ENCODE measurements around the gene PLOD1. TPM values are rescaled to one million over a fixed set of nuclear protein-coding genes. Genes with fewer than 3 reads are reported as not detected.
A peak's percentile ranks its signal among the peaks of the same experiment; 100 is the strongest.
"Not testable (repeated sequence)": the region's sequence is repeated elsewhere in the genome, so short reads cannot be mapped to it uniquely, and the experiment has no call there.

Gene PLOD1
- total RNA-seq = 10 to 100 TPM; 18.1 to 36.1 TPM

- H3K4me3 Mint-ChIP-seq = peak within 1 kb of the TSS; percentile 73
- H3K36me3 Mint-ChIP-seq (ENCODE audit: low read depth) = no peaks in the 10 kb centered on the region
- H3K9me3 Mint-ChIP-seq = no peaks in the 10 kb centered on the region
- no peaks in the 10 kb centered on the region for H3K4me1 Mint-ChIP-seq
- no peaks in the 10 kb centered on the region for H3K27me3 Mint-ChIP-seq
- ATAC-seq (replicated peaks) = peak; percentile 100
- H3K27ac Mint-ChIP-seq = no peak within 1 kb of the TSS
Observed at GRCh38 chr1:11934302-11935056, at the start of gene PLOD1. PLOD1 (plus strand) TSS chr1:11934717; CDS start chr1:11934780, 63 bp downstream.

GRCh38 chr1:11885916-11886315 lies 48.6 kb upstream of the PLOD1 start:
- peaks cover 16% of the 10 kb centered on the region for H3K27me3 Mint-ChIP-seq
- H3K4me1 Mint-ChIP-seq = no peaks in the 10 kb centered on the region
- H3K4me3 Mint-ChIP-seq = no peak overlapping the region
- no peaks in the 10 kb centered on the region for H3K36me3 Mint-ChIP-seq (ENCODE audit: low read depth)
- no peak for ATAC-seq (replicated peaks)
- H3K9me3 Mint-ChIP-seq = no peaks in the 10 kb centered on the region
- H3K27ac Mint-ChIP-seq = no peak overlapping the region

- H3K27me3 Mint-ChIP-seq = peaks cover 7% of the 10 kb centered on the region
- ATAC-seq (replicated peaks) = no peak
Observed at GRCh38 chr1:11886986-11887665, 47.4 kb upstream of the PLOD1 start.

GRCh38 chr1:11887666-11888007 lies 46.9 kb upstream of the PLOD1 start:
- Mint-ChIP-seq H3K9me3 (no peaks in the 10 kb centered on the region), H3K27me3 (peaks cover 5% of the 10 kb centered on the region)
- ATAC-seq (replicated peaks) = no peak

More at GRCh38 chr1:11886986-11887665, 47.4 kb upstream of the PLOD1 start:
- H3K4me1 Mint-ChIP-seq = no peaks in the 10 kb centered on the region
- H3K36me3 Mint-ChIP-seq (ENCODE audit: low read depth) = no peaks in the 10 kb centered on the region
- H3K9me3 Mint-ChIP-seq = no peaks in the 10 kb centered on the region
- H3K27ac Mint-ChIP-seq = no peak overlapping the region
- H3K4me3 Mint-ChIP-seq = no peak overlapping the region

GRCh38 chr1:11888206-11888876 lies 46.2 kb upstream of the PLOD1 start:
- no peaks in the 10 kb centered on the region for H3K4me1 Mint-ChIP-seq
- H3K4me3 Mint-ChIP-seq = no peak overlapping the region
- no peak overlapping the region for H3K27ac Mint-ChIP-seq
- H3K36me3 Mint-ChIP-seq (ENCODE audit: low read depth) = no peaks in the 10 kb centered on the region
- H3K9me3 Mint-ChIP-seq = no peaks in the 10 kb centered on the region
- no peak for ATAC-seq (replicated peaks)
- H3K27me3 Mint-ChIP-seq = no peaks in the 10 kb centered on the region

More at GRCh38 chr1:11887666-11888007, 46.9 kb upstream of the PLOD1 start:
- no peak overlapping the region for H3K4me3 Mint-ChIP-seq
- no peak overlapping the region for H3K27ac Mint-ChIP-seq
- no peaks in the 10 kb centered on the region for H3K4me1 Mint-ChIP-seq
- H3K36me3 Mint-ChIP-seq (ENCODE audit: low read depth) = no peaks in the 10 kb centered on the region

- Mint-ChIP-seq H3K4me1 (no peaks in the 10 kb centered on the region), H3K4me3 (no peak overlapping the region), H3K36me3 (ENCODE audit: low read depth) (no peaks in the 10 kb centered on the region), H3K9me3 (no peaks in the 10 kb centered on the region), H3K27ac (no peak overlapping the region), H3K27me3 (peaks cover under 1% of the 10 kb centered on the region)
- ATAC-seq (replicated peaks) = no peak
Observed at GRCh38 chr1:11888877-11889208, 45.7 kb upstream of the PLOD1 start.

GRCh38 chr1:11891433-11892186 lies 42.9 kb upstream of the PLOD1 start:
- no peak for ATAC-seq (replicated peaks)
- Mint-ChIP-seq H3K27me3 (peaks cover 4% of the 10 kb centered on the region), H3K9me3 (no peaks in the 10 kb centered on the region), H3K36me3 (ENCODE audit: low read depth) (no peaks in the 10 kb centered on the region), H3K27ac (no peak overlapping the region), H3K4me1 (no peaks in the 10 kb centered on the region), H3K4me3 (no peak overlapping the region)

GRCh38 chr1:11893907-11894251 lies 40.6 kb upstream of the PLOD1 start:
- Mint-ChIP-seq H3K36me3 (ENCODE audit: low read depth) (no peaks in the 10 kb centered on the region), H3K4me1 (no peaks in the 10 kb centered on the region), H3K27ac (no peak overlapping the region), H3K9me3 (no peaks in the 10 kb centered on the region), H3K4me3 (no peak overlapping the region), H3K27me3 (peaks cover 10% of the 10 kb centered on the region)
- peak; percentile 92 for ATAC-seq (replicated peaks)

GRCh38 chr1:11894501-11894900 lies 40.0 kb upstream of the PLOD1 start:
- H3K36me3 Mint-ChIP-seq (ENCODE audit: low read depth); H3K4me3 Mint-ChIP-seq; ATAC-seq (replicated peaks); H3K9me3 Mint-ChIP-seq; H3K27ac Mint-ChIP-seq; H3K4me1 Mint-ChIP-seq: not testable (repeated sequence)
- peaks cover 16% of the 10 kb centered on the region for H3K27me3 Mint-ChIP-seq

- peaks cover 21% of the 10 kb centered on the region for H3K27me3 Mint-ChIP-seq
- ATAC-seq (replicated peaks) = no peak
- H3K27ac Mint-ChIP-seq = no peak overlapping the region
- no peaks in the 10 kb centered on the region for H3K36me3 Mint-ChIP-seq (ENCODE audit: low read depth)
- H3K4me1 Mint-ChIP-seq = no peaks in the 10 kb centered on the region
- H3K4me3 Mint-ChIP-seq = no peak overlapping the region
- H3K9me3 Mint-ChIP-seq = no peaks in the 10 kb centered on the region
Observed at GRCh38 chr1:11898086-11898785, 36.3 kb upstream of the PLOD1 start.

GRCh38 chr1:11898831-11899467 lies 35.6 kb upstream of the PLOD1 start:
- no peaks in the 10 kb centered on the region for H3K9me3 Mint-ChIP-seq
- H3K4me3 Mint-ChIP-seq = no peak overlapping the region
- H3K27ac Mint-ChIP-seq = no peak overlapping the region
- ATAC-seq (replicated peaks) = no peak
- H3K4me1 Mint-ChIP-seq = no peaks in the 10 kb centered on the region
- peaks cover 19% of the 10 kb centered on the region for H3K27me3 Mint-ChIP-seq
- H3K36me3 Mint-ChIP-seq (ENCODE audit: low read depth) = no peaks in the 10 kb centered on the region

- H3K27me3 Mint-ChIP-seq = peaks cover 19% of the 10 kb centered on the region
- ATAC-seq (replicated peaks); H3K36me3 Mint-ChIP-seq (ENCODE audit: low read depth); H3K4me3 Mint-ChIP-seq; H3K27ac Mint-ChIP-seq; H3K4me1 Mint-ChIP-seq; H3K9me3 Mint-ChIP-seq: not testable (repeated sequence)
Observed at GRCh38 chr1:11901446-11901845, 33.1 kb upstream of the PLOD1 start.

GRCh38 chr1:11903210-11903609 lies 31.3 kb upstream of the PLOD1 start:
- no peak for ATAC-seq (replicated peaks)
- Mint-ChIP-seq H3K27ac (no peak overlapping the region), H3K36me3 (ENCODE audit: low read depth) (peaks cover 7% of the 10 kb centered on the region), H3K4me1 (peaks cover 21% of the 10 kb centered on the region), H3K9me3 (no peaks in the 10 kb centered on the region), H3K4me3 (no peak overlapping the region), H3K27me3 (peaks cover 13% of the 10 kb centered on the region)

- not testable (repeated sequence) for H3K27me3 Mint-ChIP-seq; H3K9me3 Mint-ChIP-seq; H3K27ac Mint-ChIP-seq; H3K4me3 Mint-ChIP-seq; ATAC-seq (replicated peaks)
- Mint-ChIP-seq H3K36me3 (ENCODE audit: low read depth) (peaks cover 17% of the 10 kb centered on the region), H3K4me1 (peaks cover 28% of the 10 kb centered on the region)
Observed at GRCh38 chr1:11904156-11904555, 30.4 kb upstream of the PLOD1 start.

Data from activated T-helper 17 cell treated with anti-CD3 and anti-CD28 coated beads, Interleukin-2, amount 50 U/mL, for 72 hours (primary cell).